Keratinocyte (primary cell): Measurements from ENCODE around the gene TADA3.

ENCODE experiments used
- EZH2 ChIP-seq: IDR thresholded peaks from one replicate; pipeline ENCODE4 v1.6.1; 2012; ENCODE audit warnings: inconsistent platforms, mild to moderate bottlenecking, low read length, moderate library complexity
- TF ChIP-seq, protein P1 (sequence below), 3 experiments: IDR thresholded peaks in 1 of 3; conservative IDR thresholded peaks in 1 of 3; optimal IDR thresholded peaks in 1 of 3; 2 replicates in 2 of 3; 3 replicates in 1 of 3; pipeline versions ENCODE3 to v1.5.1; 2011; ENCODE audit warnings: low read length in 3 of 3, mild to moderate bottlenecking in 3 of 3, moderate library complexity in 2 of 3, control low read depth in 1 of 3, inconsistent platforms in 1 of 3; ENCODE audit not compliant: insufficient read depth in 2 of 3; ENCODE audit errors: extremely low read depth in 1 of 3

DNA sequence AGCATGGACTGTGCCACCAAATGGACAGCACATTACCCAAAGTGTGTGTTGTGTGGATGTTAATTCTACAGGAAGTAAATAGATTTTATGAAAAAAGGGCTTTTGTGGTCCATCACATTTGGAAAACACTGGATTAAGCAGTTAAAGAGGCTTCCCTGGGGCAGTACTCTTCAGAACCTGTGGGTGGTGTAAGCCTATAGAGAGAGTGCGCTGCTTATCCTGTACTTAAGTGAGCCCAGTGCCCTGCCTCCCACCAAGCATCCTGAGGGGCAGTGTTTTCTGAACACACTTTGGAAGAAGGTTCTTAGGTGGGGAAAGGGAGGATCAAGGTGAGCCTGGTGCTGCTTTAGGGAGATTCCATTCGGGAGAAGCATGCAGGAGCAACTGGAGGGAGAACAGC is 28.7 kb upstream of the TADA3 start:
- TF ChIP-seq, protein P1, sequence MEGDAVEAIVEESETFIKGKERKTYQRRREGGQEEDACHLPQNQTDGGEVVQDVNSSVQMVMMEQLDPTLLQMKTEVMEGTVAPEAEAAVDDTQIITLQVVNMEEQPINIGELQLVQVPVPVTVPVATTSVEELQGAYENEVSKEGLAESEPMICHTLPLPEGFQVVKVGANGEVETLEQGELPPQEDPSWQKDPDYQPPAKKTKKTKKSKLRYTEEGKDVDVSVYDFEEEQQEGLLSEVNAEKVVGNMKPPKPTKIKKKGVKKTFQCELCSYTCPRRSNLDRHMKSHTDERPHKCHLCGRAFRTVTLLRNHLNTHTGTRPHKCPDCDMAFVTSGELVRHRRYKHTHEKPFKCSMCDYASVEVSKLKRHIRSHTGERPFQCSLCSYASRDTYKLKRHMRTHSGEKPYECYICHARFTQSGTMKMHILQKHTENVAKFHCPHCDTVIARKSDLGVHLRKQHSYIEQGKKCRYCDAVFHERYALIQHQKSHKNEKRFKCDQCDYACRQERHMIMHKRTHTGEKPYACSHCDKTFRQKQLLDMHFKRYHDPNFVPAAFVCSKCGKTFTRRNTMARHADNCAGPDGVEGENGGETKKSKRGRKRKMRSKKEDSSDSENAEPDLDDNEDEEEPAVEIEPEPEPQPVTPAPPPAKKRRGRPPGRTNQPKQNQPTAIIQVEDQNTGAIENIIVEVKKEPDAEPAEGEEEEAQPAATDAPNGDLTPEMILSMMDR (optimal IDR thresholded peaks at IDR 0.05 in 1 of 3, IDR thresholded peaks at IDR 0.05 in 1 of 3, conservative IDR thresholded peaks at IDR 0.05 in 1 of 3; ENCODE audit: extremely low read depth in 1 of 3, insufficient read depth in 2 of 3, low read length in 3 of 3), result peak; percentile 12 to 51 (median 28)
- TF ChIP-seq EZH2, result no peak
